Stimulated activated CD8-positive, alpha-beta memory T cell treated with anti-CD3 and anti-CD28 coated beads, Interleukin-2, amount 100 ng/mL, for 48 hours (primary cell): ENCODE data around the gene RAG1.

Source experiments
- DNase-seq, 2 donors: peaks; one replicate each; pipeline ENCODE4 v3.0.0-alpha.2; 2020; ENCODE audit warnings: low read depth in 2 of 2

Gene RAG1

GRCh38 chr11:36590513-36590912 lies 22.7 kb downstream of the RAG1 start:
- DNase-seq = no peak

GRCh38 chr11:36591433-36591832 lies 23.6 kb downstream of the RAG1 start:
- DNase-seq = no peak

DNA sequence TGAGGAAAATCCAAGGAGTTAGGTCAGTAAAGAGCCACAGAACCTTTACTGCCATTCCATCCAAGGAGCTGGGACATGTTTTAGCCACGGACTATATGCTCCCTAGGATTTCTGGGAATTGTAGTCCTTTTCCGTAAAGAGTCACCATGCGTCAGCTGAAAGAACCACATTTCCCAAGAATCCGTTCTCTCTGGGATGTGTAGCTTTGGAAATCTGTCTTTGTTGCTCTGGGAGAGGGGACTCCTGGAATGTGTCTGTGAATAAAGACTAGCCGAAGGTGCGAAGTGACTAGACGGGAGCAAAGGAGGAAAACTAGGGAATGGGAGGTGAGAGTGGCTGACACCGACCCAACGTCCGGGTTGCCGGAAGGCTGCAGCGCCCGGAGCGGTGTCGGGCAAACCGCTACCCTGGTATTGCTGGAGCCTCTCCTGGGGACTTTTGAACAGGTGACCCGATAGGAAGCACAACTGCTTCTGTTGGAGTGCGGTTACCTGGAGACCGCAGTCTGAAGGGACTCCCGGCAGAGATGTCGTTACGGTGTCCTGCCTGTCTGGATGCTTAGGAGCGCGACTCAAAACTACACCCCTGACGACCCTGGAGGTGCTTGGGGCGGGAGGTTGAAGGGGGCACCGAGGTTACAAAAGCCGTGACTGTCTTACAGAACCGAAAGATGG lies 26.6 kb downstream of the RAG1 start, which contains the start of gene IFTAP:
Gene IFTAP (plus strand): TSS at position 187 of the 674 bp plus-strand sequence. CDS start 15,602 bp downstream, outside the sequence.
- peak in 1 of 2 donors; percentile 12 for DNase-seq

DNA sequence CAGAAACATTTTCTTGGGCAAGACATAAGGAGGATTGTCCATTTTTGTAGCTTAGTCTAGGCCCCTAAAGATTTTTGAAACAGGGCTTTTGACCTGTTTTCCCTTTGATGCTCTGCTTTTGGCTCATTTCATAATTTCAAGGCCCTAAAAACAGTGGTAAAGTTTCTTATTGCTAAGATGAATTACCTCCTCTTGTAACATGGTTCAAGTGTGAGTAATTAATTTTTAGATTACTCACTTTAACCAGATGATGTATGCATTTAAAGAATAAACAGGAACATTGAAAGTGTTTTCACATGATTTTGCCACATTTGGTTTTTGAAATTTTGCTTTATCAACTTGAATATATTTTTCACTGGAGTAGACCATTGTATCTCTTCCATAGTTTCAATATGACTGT lies 29.1 kb downstream of the RAG1 start:
- DNase-seq = no peak

DNA sequence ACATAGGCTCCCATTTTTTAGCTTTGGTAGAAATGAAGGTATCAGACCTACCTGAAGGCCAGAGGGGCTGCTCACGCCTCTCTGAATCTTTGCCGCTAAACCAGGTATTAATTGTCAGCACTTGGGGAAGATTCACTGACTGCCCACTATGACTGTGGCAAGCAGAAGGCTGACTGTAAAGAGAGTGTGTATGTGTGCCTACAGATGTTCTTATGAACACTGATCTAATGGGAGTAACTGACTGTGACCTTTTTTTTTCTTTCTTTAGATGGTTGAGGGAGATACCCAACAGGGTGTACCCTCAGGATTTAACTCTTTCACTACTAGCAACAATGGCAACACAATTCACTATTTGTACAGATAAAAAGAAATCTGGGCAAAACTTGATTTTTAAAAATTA lies 30.2 kb downstream of the RAG1 start, which contains the start of gene RAG2:
Gene RAG2 (minus strand): TSS at position 186 of the 400 bp plus-strand sequence. CDS start 4,068 bp downstream, outside the sequence.
- no peak for DNase-seq

DNA sequence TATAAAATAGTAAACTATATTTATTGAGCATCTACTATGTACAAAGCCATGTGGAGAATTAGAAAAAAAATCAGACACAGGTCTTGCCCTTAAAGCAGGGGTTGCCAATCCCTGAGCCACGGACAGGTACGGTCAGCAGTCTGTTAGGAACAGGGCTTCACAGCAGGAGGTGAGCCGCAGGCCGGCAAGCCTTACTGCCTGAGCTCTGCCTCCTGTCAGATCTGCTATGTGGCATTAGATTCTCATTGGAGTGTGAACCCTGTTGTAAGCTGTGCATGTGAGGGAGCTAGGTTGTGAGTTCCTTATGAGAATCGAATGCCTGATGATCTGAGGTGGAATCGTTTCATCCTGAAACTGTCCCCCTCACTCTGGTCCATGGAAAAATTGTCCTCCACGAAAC lies 32.4 kb downstream of the RAG1 start:
- DNase-seq = no peak

GRCh38 chr11:36601155-36601554 lies 33.3 kb downstream of the RAG1 start:
- no peak for DNase-seq

DNA sequence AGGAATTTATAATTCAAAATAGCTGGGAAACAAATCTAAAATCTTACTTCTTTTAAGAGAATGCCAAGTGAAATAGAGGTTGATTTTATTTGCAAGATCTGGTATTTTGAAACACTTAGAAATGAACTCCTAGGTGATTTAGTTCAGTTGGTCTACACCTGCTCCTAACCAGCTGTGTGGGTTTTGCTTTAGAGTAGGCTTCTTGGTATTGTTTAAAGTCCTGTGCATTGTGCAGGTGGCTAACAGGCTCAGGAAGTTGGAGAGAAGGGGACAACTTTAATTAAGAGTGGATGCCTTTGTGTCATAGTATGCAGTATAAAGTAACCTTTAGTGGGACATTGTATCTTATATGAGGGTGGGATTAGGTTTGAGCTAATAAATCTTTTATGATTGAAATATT lies 34.3 kb downstream of the RAG1 start:
- no peak for DNase-seq

DNA sequence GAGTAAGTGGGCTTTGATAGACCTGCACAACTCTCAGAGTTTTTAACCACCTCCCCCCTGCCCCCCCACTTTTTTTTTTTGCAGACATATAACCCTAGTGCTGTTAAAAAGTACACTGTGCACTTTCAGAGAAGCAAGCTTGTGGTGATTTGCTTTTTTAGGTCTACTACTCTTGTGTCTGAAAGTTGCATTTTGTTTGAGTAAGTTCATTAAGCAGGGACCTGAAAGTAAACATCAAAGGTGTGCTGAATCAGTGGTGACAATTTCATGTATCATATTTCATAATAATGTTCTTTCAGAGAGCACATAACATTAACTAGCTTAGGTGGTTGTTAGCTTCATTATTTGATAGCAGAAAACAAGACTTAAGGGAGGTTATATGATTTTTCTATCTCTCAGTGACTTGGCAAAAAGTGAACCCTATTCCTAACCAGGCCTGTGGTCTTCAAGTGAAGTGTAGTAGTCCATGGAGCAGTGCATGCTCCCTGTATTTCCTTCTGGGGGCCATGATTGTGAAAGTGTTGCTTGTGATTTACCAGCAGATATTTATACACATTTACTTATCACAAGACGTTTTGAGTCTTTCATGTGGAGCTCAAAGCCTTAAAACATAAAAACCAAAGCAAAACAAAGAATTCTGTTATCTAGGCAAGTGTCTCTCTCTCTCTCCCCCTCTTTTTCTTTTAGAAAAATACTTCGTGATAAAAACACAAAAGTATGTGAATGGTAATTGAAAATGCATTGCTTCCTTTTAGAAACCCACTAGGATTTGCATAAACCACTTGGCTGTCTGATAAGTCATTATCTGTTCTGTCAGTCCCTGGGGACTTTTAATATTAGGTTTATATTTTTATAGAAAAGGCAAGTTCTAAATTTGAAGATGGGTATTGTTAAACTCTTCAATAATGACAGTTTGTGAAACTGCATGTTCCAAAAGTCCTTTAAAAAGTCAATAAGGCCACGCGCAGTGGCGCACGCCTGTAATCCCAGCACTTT lies 37.7 kb downstream of the RAG1 start:
- DNase-seq = no peak

GRCh38 chr11:36608491-36609199 lies 40.8 kb downstream of the RAG1 start:
- no peak for DNase-seq

- no peak for DNase-seq
Observed at GRCh38 chr11:36609383-36609782, 41.6 kb downstream of the RAG1 start.

- DNase-seq = no peak
Observed at GRCh38 chr11:36615826-36616225, 48.0 kb downstream of the RAG1 start.

DNA sequence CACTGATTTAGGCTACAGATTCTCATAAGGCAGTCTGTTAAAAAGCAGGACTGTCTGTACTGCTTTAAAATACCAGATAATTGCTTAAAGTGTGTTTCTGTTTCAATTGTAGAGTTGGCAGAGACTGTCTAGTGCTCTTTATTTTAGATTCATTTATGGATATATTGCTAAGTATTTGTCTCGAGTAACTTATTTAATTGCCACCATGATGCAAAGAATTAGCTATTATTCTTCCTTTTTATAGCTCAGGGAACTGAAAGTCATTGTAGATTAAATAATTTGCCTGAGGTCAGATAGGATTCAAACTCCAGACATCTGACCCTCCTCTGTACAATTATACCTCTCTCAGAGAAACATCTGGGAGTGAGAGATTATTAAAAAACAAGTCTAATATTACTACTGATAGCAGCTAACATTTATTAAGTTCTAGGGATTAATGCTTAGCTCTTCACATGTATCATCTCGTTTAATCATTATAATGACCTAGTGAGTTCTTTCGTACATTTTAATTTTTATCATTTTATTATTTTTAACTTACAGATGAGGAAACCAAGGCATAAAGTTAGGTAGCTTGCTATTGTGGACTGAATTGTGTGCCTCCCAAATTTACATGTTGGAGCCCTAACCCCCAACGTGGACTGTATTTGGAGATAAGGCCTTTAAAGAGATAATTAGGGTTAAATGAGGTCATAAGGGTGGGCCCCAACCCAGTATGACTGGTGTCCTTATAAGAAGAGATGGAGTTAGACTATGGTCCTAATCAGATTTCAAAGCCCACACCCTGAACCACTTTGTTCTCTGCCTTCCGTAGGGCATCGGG lies 49.9 kb downstream of the RAG1 start:
- DNase-seq = no peak

DNA sequence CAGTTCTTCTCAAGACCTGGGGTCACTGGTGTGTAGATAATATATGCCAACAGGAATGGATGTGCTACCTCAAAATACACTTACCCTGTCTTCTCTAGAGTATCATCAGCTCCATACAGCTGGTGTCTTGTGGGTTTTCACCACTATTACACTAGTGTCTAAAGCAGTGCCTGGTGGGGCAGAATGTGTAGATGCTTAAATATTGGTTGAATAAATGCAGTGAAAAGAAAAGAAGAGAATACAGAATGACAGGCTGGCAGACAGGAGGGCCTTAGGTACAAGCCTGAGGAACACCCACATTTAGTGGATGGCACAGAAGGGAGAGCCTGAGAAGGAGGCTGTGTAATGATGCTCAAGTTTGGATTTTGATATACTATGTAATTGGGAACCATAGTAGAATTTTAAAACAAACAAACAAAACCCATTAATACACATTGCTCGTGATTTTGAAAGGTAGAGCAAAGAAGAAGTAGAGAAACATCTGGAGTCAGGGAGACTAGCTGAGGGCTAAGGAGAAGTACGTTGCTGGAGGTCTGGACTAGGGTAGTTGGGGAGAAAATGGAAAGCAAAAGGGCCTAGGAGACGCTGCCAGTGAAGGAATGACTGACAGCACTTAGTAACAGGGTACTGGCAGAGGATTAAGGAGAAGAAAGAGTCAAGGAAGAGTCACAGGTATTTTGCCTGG lies 50.7 kb downstream of the RAG1 start:
- no peak for DNase-seq

DNA sequence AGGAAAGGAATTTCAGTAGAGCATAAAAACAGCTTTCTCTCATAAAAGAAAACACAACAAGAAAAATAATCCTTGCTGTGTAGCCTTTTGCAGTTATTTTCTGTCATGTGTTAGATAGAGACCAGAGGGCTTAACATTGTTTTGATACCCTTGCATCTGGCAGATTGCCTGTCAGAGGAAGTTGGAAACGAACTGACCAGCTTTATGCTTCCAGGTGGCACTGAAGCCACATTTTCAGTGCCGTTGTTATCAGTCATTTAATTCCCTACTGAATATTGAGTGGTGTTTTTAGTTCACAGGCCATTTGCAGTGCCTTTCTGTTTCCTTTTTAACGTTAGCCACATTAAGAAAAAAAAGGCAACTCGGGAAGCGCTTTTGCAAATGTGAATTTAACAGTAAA lies 51.7 kb downstream of the RAG1 start:
- no peak for DNase-seq

DNA sequence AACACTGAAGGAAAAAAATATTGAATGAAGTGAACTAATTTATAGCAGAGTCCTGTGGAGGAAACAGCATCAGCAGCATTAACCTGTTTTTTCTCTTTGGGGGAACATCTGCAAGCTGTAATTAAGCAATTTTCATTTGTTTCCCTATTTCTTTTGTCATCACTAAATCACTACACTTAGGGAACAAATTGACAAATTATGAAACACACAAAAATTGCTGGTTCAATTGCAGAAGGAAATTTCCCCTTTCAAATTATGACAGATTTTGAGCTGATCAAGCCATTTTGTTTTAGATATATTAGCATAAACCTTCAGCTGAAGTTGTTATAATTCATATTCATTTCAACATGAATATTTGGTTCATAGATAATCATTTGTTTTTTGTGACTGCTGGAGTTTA lies 52.4 kb downstream of the RAG1 start:
- DNase-seq = no peak

DNA sequence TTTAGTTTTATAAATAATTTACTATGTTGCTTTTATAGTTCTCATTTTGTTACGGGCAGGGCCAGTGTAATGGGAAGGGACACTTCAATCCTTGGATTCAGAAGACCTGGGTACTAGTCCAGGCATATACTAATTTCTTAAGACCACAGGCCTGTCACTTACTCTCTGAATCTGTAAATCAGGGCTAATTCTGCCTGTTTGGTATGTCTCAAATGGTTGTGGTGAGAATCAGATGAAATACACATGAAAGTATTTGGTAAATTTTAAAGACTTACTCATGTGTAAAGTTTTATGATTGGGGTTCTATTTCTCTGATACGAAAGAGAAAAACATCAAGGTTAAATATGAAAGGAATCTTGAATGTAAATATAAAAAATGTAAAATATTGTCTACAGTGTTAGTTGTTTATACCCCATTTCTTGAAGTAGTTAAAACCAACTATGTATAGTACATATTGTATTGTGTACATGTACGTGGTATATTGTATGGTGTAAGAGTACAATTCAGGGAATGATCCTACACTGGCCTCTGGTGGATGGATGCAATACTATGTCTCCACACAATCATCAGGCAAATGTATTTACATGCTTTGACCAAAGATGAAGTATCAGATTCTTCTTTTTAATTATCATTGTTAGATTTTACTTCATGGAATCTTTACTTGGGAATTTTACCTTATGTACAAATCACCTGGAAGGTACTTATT lies 54.8 kb downstream of the RAG1 start:
- DNase-seq = no peak

GRCh38 chr11:36623494-36623893 lies 55.7 kb downstream of the RAG1 start:
- no peak for DNase-seq

GRCh38 chr11:36627006-36627405 lies 59.2 kb downstream of the RAG1 start:
- no peak for DNase-seq

DNA sequence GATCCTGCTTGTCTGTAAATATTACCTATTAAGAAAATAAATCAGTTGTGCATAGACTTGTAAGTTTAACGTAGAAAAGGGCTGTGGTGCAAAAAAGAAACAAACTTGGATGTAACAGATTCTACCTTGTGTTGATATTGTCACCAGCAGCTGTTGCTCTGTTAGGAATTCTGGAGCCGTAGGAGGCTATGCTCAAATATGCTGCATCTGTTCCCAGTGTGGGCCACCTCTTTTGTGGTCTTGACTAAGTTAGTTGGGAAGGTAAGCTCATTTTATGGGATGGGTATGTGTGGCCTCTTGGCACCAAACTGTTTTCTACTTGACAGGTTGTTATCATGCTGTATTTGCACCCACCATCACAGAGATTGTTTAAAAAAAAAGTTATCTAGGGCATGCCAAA lies 59.7 kb downstream of the RAG1 start:
- DNase-seq = no peak
